Activated naive CD4-positive, alpha-beta T cell treated with anti-CD3 and anti-CD28 coated beads, Interleukin-2, amount 50 U/mL, for 72 hours (primary cell): Measurements from ENCODE around the gene TMEM235. TPM values are rescaled to one million over a fixed set of nuclear protein-coding genes. Genes with fewer than 3 reads are reported as not detected.

ENCODE experiments used
- ATAC-seq, 2 donors: fragments of 150-1000 bp; cut with Tn5 transposase; 2 replicates each; pipeline ENCODE4 v1.10.0; 2021; ENCODE audit warnings: mild to moderate bottlenecking in 2 of 2, moderate library complexity in 2 of 2
- DNase-seq, 2 donors: peaks; one replicate each; pipeline ENCODE4 v3.0.0; 2021 to 2022; ENCODE audit warnings: low spot score in 2 of 2
- H3K27ac Mint-ChIP-seq, 2 donors: one replicate each; pipeline ENCODE4 v1.8.0; 2022; ENCODE audit warnings: mild to moderate bottlenecking in 2 of 2, mixed read lengths in 2 of 2
- H3K36me3 Mint-ChIP-seq, 2 donors: one replicate each; pipeline ENCODE4 v1.8.0; 2022; ENCODE audit warnings: mixed read lengths in 2 of 2
- H3K9me3 Mint-ChIP-seq, 2 donors: one replicate each; pipeline ENCODE4 v1.8.0; 2022; ENCODE audit warnings: mixed read lengths in 2 of 2
- total RNA-seq, 2 donors: library from RNA; stranded (reverse); gene quantifications; one replicate each; pipeline ENCODE4 v1.2.3, GENCODE V29; 2022

The TMEM235 gene
- total RNA-seq, 2 donors from 2014 or later: not detected

- DNase-seq (no peak), ATAC-seq (no peak)
- H3K27ac Mint-ChIP-seq: peak overlapping the region; percentile 35 to 36
- no peaks in the 10 kb centered on the region for H3K36me3 Mint-ChIP-seq
- H3K9me3 Mint-ChIP-seq: no peaks in the 10 kb centered on the region
These were observed 24.7 kb downstream of the TMEM235 start for GRCh38 chr17:78255953-78256706.

- DNase-seq: no peak
- Mint-ChIP-seq H3K36me3 (no peaks in the 10 kb centered on the region), H3K9me3 (no peaks in the 10 kb centered on the region), H3K27ac (peak overlapping the region in 1 of 2 donors; percentile 91)
- ATAC-seq: no peak
These were observed 25.5 kb downstream of the TMEM235 start for GRCh38 chr17:78256707-78257591.

GRCh38 chr17:78257810-78258322 is 26.4 kb downstream of the TMEM235 start:
- H3K9me3 Mint-ChIP-seq: no peaks in the 10 kb centered on the region
- no peaks in the 10 kb centered on the region for H3K36me3 Mint-ChIP-seq
- H3K27ac Mint-ChIP-seq: peak overlapping the region; percentile 88 to 91
- DNase-seq: peak in 1 of 2 donors; percentile 35
- peak; percentile 30 to 31 for ATAC-seq

GRCh38 chr17:78258323-78259191 is 27.1 kb downstream of the TMEM235 start:
- DNase-seq (peak; percentile 71 to 79), ATAC-seq (peak; percentile 61 to 76)
- H3K36me3 Mint-ChIP-seq: no peaks in the 10 kb centered on the region
- peak overlapping the region; percentile 88 to 91 for H3K27ac Mint-ChIP-seq
- H3K9me3 Mint-ChIP-seq: no peaks in the 10 kb centered on the region

- H3K9me3 Mint-ChIP-seq: no peaks in the 10 kb centered on the region
- DNase-seq (no peak), ATAC-seq (no peak)
- H3K27ac Mint-ChIP-seq: peak overlapping the region; percentile 87 to 91
- no peaks in the 10 kb centered on the region for H3K36me3 Mint-ChIP-seq
These were observed 27.7 kb downstream of the TMEM235 start for GRCh38 chr17:78259192-78259554.

- DNase-seq (no peak), ATAC-seq (peak; percentile 19 to 23)
- Mint-ChIP-seq H3K9me3 (no peaks in the 10 kb centered on the region), H3K27ac (peak overlapping the region; percentile 88 to 95), H3K36me3 (no peaks in the 10 kb centered on the region)
These were observed 31.8 kb downstream of the TMEM235 start for GRCh38 chr17:78263063-78263735.

- ATAC-seq: no peak
- DNase-seq: no peak
- H3K36me3 Mint-ChIP-seq: no peaks in the 10 kb centered on the region
- no peaks in the 10 kb centered on the region for H3K9me3 Mint-ChIP-seq
- peak overlapping the region; percentile 69 to 88 for H3K27ac Mint-ChIP-seq
These were observed 32.4 kb downstream of the TMEM235 start for GRCh38 chr17:78263736-78264340.

GRCh38 chr17:78264590-78264989 is 33.2 kb downstream of the TMEM235 start:
- Mint-ChIP-seq H3K27ac (peak overlapping the region; percentile 69 to 88), H3K9me3 (no peaks in the 10 kb centered on the region), H3K36me3 (no peaks in the 10 kb centered on the region)
- ATAC-seq (no peak), DNase-seq (no peak)

GRCh38 chr17:78265121-78265520 is 33.7 kb downstream of the TMEM235 start:
- no peak for ATAC-seq
- Mint-ChIP-seq H3K36me3 (no peaks in the 10 kb centered on the region), H3K9me3 (no peaks in the 10 kb centered on the region), H3K27ac (no peak overlapping the region)
- no peak for DNase-seq

- H3K27ac Mint-ChIP-seq: peak overlapping the region in 1 of 2 donors; percentile 16
- no peaks in the 10 kb centered on the region for H3K9me3 Mint-ChIP-seq
- no peak for DNase-seq
- no peaks in the 10 kb centered on the region for H3K36me3 Mint-ChIP-seq
- no peak for ATAC-seq
These were observed 34.8 kb downstream of the TMEM235 start for GRCh38 chr17:78266231-78266631.

GRCh38 chr17:78266771-78267170 is 35.3 kb downstream of the TMEM235 start:
- Mint-ChIP-seq H3K36me3 (no peaks in the 10 kb centered on the region), H3K27ac (peak overlapping the region; percentile 16 to 33), H3K9me3 (no peaks in the 10 kb centered on the region)
- ATAC-seq: no peak
- DNase-seq: no peak

GRCh38 chr17:78267253-78268073 is 36.0 kb downstream of the TMEM235 start:
- ATAC-seq (no peak), DNase-seq (no peak)
- peak overlapping the region in 1 of 2 donors; percentile 16 for H3K27ac Mint-ChIP-seq
- no peaks in the 10 kb centered on the region for H3K9me3 Mint-ChIP-seq
- no peaks in the 10 kb centered on the region for H3K36me3 Mint-ChIP-seq

GRCh38 chr17:78268191-78268874 is 36.9 kb downstream of the TMEM235 start:
- no peaks in the 10 kb centered on the region for H3K9me3 Mint-ChIP-seq
- no peak for ATAC-seq
- H3K36me3 Mint-ChIP-seq: no peaks in the 10 kb centered on the region
- DNase-seq: no peak
- H3K27ac Mint-ChIP-seq: no peak overlapping the region
